H9 (cell line): ENCODE measurements around the gene ALDH1B1. TPM values are rescaled to one million over a fixed set of nuclear protein-coding genes. Genes with fewer than 3 reads are reported as not detected.

ENCODE experiments used
- DNase-seq: peaks from one replicate; pipeline ENCODE4 v3.0.0-alpha.2; 2017
- H2AFZ ChIP-seq: one replicate; pipeline ENCODE4 v1.6.1; 2013; ENCODE audit warnings: mild to moderate bottlenecking, low read length, control low read depth, moderate library complexity
- H2AK5ac ChIP-seq: 2 replicates; pipeline ENCODE4 v1.6.1; 2013; ENCODE audit warnings: low read length, control low read depth, mixed read lengths; ENCODE audit not compliant: insufficient read length
- H2BK120ac ChIP-seq: one replicate; pipeline ENCODE4 v1.6.1; 2013; ENCODE audit warnings: low read depth, mild to moderate bottlenecking, low read length, control low read depth, inconsistent platforms; ENCODE audit not compliant: poor library complexity, severe bottlenecking
- H2BK12ac ChIP-seq: 2 replicates; pipeline ENCODE4 v1.6.1; 2013; ENCODE audit warnings: low read length, control low read depth, mixed read lengths, low read depth; ENCODE audit not compliant: insufficient read length
- H2BK15ac ChIP-seq: 2 replicates; pipeline ENCODE4 v1.6.1; 2013; ENCODE audit warnings: low read depth, low read length, control low read depth
- H2BK20ac ChIP-seq: one replicate; pipeline ENCODE4 v1.6.1; 2013; ENCODE audit warnings: low read depth, mild to moderate bottlenecking, low read length, control low read depth, inconsistent platforms; ENCODE audit not compliant: poor library complexity, severe bottlenecking
- H2BK5ac ChIP-seq: 2 replicates; pipeline ENCODE4 v1.6.1; 2013; ENCODE audit warnings: low read length, control low read depth, mixed read lengths; ENCODE audit not compliant: insufficient read length
- H3K14ac ChIP-seq: 2 replicates; pipeline ENCODE4 v1.6.1; 2013; ENCODE audit warnings: low read length, control low read depth; ENCODE audit not compliant: insufficient read depth
- H3K18ac ChIP-seq: 2 replicates; pipeline ENCODE4 v1.6.1; 2013; ENCODE audit warnings: low read depth, mild to moderate bottlenecking, mixed read lengths, low read length, control low read depth; ENCODE audit not compliant: insufficient read length
- H3K23ac ChIP-seq: 2 replicates; pipeline ENCODE4 v1.6.1; 2013; ENCODE audit warnings: low read length, control low read depth, mixed read lengths, low read depth; ENCODE audit not compliant: insufficient read length
- H3K23me2 ChIP-seq: 2 replicates; pipeline ENCODE4 v1.6.1; 2013; ENCODE audit warnings: low read depth, mild to moderate bottlenecking, mixed read lengths, low read length, control low read depth; ENCODE audit not compliant: insufficient read length, poor library complexity, severe bottlenecking
- H3K27ac ChIP-seq: 2 replicates; pipeline ENCODE4 v1.5.1; 2013; ENCODE audit warnings: low read length, control low read depth, mixed read lengths, low read depth; ENCODE audit not compliant: insufficient read length
- H3K27me3 ChIP-seq: 2 replicates; pipeline ENCODE4 v1.6.1; 2013; ENCODE audit warnings: low read length, control low read depth, inconsistent platforms; ENCODE audit not compliant: insufficient read depth
- H3K4ac ChIP-seq: 2 replicates; pipeline ENCODE4 v1.6.1; 2013; ENCODE audit warnings: low read depth, mild to moderate bottlenecking, control low read depth, inconsistent platforms, low read length, moderate library complexity
- H3K4me1 ChIP-seq: 2 replicates; pipeline ENCODE4 v1.6.1; 2013; ENCODE audit warnings: low read length, control low read depth, inconsistent platforms; ENCODE audit not compliant: insufficient read depth
- H3K4me2 ChIP-seq: 2 replicates; pipeline ENCODE4 v1.6.1; 2013; ENCODE audit warnings: low read length, control low read depth, mixed read lengths; ENCODE audit not compliant: insufficient read length, insufficient read depth
- H3K56ac ChIP-seq: 2 replicates; pipeline ENCODE4 v1.6.1; 2013; ENCODE audit warnings: low read depth, mild to moderate bottlenecking, mixed read lengths, low read length, control low read depth; ENCODE audit not compliant: insufficient read length
- H3K79me1 ChIP-seq: 2 replicates; pipeline ENCODE4 v1.6.1; 2013; ENCODE audit warnings: low read depth, mild to moderate bottlenecking, moderate library complexity, low read length, control low read depth, inconsistent platforms; ENCODE audit not compliant: insufficient read depth, poor library complexity, severe bottlenecking
- H3K79me2 ChIP-seq: 2 replicates; pipeline ENCODE4 v1.6.1; 2013; ENCODE audit warnings: low read length, control low read depth, inconsistent platforms; ENCODE audit not compliant: insufficient read depth
- H3K9ac ChIP-seq: 2 replicates; pipeline ENCODE4 v1.6.1; 2013; ENCODE audit warnings: low read length, control low read depth, mixed read lengths; ENCODE audit not compliant: insufficient read length; ENCODE audit errors: extremely low read depth
- H3K9me3 ChIP-seq: one replicate; pipeline ENCODE4 v1.6.1; 2013; ENCODE audit warnings: low read depth, low read length, inconsistent platforms; ENCODE audit not compliant: control insufficient read depth
- H3T11ph ChIP-seq: one replicate; pipeline ENCODE4 v1.6.1; 2013; ENCODE audit warnings: mild to moderate bottlenecking, low read length, control low read depth, inconsistent platforms
- H4K20me1 ChIP-seq: one replicate; pipeline ENCODE4 v1.6.1; 2013; ENCODE audit not compliant: control insufficient read depth, insufficient read length, insufficient read depth
- H4K5ac ChIP-seq: 2 replicates; pipeline ENCODE4 v1.6.1; 2013; ENCODE audit warnings: low read depth, mild to moderate bottlenecking, mixed read lengths, low read length, control low read depth; ENCODE audit not compliant: insufficient read length
- H4K8ac ChIP-seq: replicated peaks from 2 replicates; pipeline ENCODE4 v1.6.1; 2013; ENCODE audit warnings: low read length, control low read depth, mixed read lengths, low read depth; ENCODE audit not compliant: insufficient read length
- H4K91ac ChIP-seq: 2 replicates; pipeline ENCODE4 v1.6.1; 2013; ENCODE audit warnings: low read depth, mild to moderate bottlenecking, moderate library complexity, mixed read lengths, low read length, control low read depth; ENCODE audit not compliant: insufficient read length
- H3K27ac Mint-ChIP-seq, 3 experiments: 2 replicates in 2 of 3; 3 replicates in 1 of 3; pipeline ENCODE4 v1.8.0; 2020 to 2021; ENCODE audit warnings: mixed read lengths in 3 of 3, mild to moderate bottlenecking in 1 of 3, moderate library complexity in 1 of 3
- H3K27me3 Mint-ChIP-seq: 2 replicates; pipeline ENCODE4 v1.8.0; 2021; ENCODE audit warnings: low read depth, mild to moderate bottlenecking, moderate library complexity, mixed read lengths
- H3K36me3 Mint-ChIP-seq, 3 experiments: 2 replicates in 2 of 3; 3 replicates in 1 of 3; pipeline ENCODE4 v1.8.0; 2020 to 2021; ENCODE audit warnings: low read depth in 3 of 3, mixed read lengths in 3 of 3; ENCODE audit not compliant: insufficient read depth in 1 of 3
- H3K4me1 Mint-ChIP-seq, 2 experiments: 2 replicates each; pipeline ENCODE4 v1.8.0; 2020; ENCODE audit warnings: mixed read lengths in 2 of 2
- H3K4me3 Mint-ChIP-seq, 2 experiments: 2 replicates in 1 of 2; 3 replicates in 1 of 2; pipeline ENCODE4 v1.8.0; 2020 to 2021; ENCODE audit warnings: mild to moderate bottlenecking in 2 of 2, mixed read lengths in 2 of 2, moderate library complexity in 1 of 2
- H3K9me3 Mint-ChIP-seq, 2 experiments: 2 replicates in 1 of 2; 3 replicates in 1 of 2; pipeline ENCODE4 v1.8.0; 2020; ENCODE audit warnings: mild to moderate bottlenecking in 2 of 2, mixed read lengths in 2 of 2, moderate library complexity in 1 of 2
- WGBS: extraction: QIAGEN DNeasy Blood & Tissue Kit; methylation state at CpG from one replicate; pipeline ENCODE4 v1.1.7; 2013; ENCODE audit warnings: missing lambda C conversion rate, low lambda C conversion rate, mixed read lengths; ENCODE audit not compliant: insufficient read length; ENCODE audit errors: extremely low coverage; 5-methylcytosine and 5-hydroxymethylcytosine counted together
- total RNA-seq: library from RNA; stranded (reverse); gene quantifications from 2 replicates; pipeline ENCODE4 v1.2.1, GENCODE V29; 2021
- TF ChIP-seq, protein P1 (sequence below): fragments of 200-600 bp; sonication (generic); conservative IDR thresholded peaks from 3 replicates; pipeline ENCODE4 v1.8.0; 2021; ENCODE audit warnings: antibody characterized with exemption, mild to moderate bottlenecking

The ALDH1B1 gene
- total RNA-seq, 1 experiment from 2014 or later: 49.6 TPM

DNA sequence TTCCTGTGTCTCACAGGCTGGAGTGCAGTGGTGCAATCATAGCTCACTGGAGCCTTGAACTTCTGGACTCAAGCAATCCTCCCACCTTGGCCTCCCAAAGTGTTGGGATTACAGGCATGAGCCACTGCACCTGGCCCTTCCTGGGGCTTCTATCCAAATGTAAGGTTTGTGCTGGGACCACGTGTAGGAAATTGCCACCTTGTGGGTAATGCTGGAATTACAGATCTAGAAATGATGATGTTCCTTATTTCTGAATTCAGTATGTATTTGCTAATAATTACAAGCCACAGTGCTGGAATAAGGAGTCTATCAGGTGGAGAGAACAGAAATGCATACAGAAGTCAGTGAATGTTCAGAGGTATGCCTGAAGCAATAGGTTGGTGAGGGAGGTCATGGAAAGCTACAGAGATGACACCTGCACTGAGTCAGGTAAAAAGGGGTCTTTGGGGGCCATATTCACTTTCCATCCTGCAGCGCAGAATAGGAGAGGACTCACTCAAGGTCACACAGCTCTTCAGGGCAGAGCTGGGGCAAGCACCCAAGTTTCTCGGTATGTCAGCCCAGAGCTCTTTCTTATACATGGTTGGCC lies 40.5 kb downstream of the ALDH1B1 start:
- no peak overlapping the region for H3K27ac Mint-ChIP-seq
- H2BK20ac ChIP-seq: no peak overlapping the region
- WGBS: no CpG with 5 or more reads among the region's 3 CpGs
- no peak overlapping the region for H3K9ac ChIP-seq
- H3T11ph ChIP-seq: no peak overlapping the region
- no peak overlapping the region for H2AK5ac ChIP-seq
- H3K27me3 ChIP-seq: no peaks in the 10 kb centered on the region; the same call in 1 of the 2 replicates
- peaks cover 18% of the 10 kb centered on the region for H3K27me3 Mint-ChIP-seq
- H2BK120ac ChIP-seq: no peak overlapping the region
- peaks cover 18 to 26% of the 10 kb centered on the region in 2 experiments for H3K4me1 Mint-ChIP-seq
- no peak overlapping the region for H3K4ac ChIP-seq
- H4K91ac ChIP-seq: no peak overlapping the region
- H3K36me3 Mint-ChIP-seq: no peaks in the 10 kb centered on the region
- H3K23ac ChIP-seq: no peak overlapping the region
- no peak overlapping the region for H3K4me2 ChIP-seq
- H3K56ac ChIP-seq: no peak overlapping the region
- H2BK15ac ChIP-seq: no peak overlapping the region
- no peak overlapping the region for H3K4me3 Mint-ChIP-seq
- H2AFZ ChIP-seq: no peak overlapping the region
- TF ChIP-seq, protein P1, sequence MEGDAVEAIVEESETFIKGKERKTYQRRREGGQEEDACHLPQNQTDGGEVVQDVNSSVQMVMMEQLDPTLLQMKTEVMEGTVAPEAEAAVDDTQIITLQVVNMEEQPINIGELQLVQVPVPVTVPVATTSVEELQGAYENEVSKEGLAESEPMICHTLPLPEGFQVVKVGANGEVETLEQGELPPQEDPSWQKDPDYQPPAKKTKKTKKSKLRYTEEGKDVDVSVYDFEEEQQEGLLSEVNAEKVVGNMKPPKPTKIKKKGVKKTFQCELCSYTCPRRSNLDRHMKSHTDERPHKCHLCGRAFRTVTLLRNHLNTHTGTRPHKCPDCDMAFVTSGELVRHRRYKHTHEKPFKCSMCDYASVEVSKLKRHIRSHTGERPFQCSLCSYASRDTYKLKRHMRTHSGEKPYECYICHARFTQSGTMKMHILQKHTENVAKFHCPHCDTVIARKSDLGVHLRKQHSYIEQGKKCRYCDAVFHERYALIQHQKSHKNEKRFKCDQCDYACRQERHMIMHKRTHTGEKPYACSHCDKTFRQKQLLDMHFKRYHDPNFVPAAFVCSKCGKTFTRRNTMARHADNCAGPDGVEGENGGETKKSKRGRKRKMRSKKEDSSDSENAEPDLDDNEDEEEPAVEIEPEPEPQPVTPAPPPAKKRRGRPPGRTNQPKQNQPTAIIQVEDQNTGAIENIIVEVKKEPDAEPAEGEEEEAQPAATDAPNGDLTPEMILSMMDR: peak; percentile 72
- no peaks in the 10 kb centered on the region for H3K23me2 ChIP-seq
- no peak for DNase-seq
- H3K4me1 ChIP-seq: no peaks in the 10 kb centered on the region
- no peaks in the 10 kb centered on the region for H4K20me1 ChIP-seq
- no peaks in the 10 kb centered on the region for H3K9me3 ChIP-seq
- no peak overlapping the region for H2BK5ac ChIP-seq
- no peak overlapping the region for H3K14ac ChIP-seq
- H3K18ac ChIP-seq: no peak overlapping the region
- H3K79me1 ChIP-seq: no peaks in the 10 kb centered on the region
- no peaks in the 10 kb centered on the region; a peak in 1 of 5 replicates for H3K9me3 Mint-ChIP-seq
- H3K79me2 ChIP-seq: no peaks in the 10 kb centered on the region
- H4K5ac ChIP-seq: no peak overlapping the region
- H4K8ac ChIP-seq: no peak overlapping the region
- no peak overlapping the region for H2BK12ac ChIP-seq
- no peak overlapping the region for H3K27ac ChIP-seq
